Stimulated activated CD4-positive, alpha-beta T cell treated with anti-CD3 and anti-CD28 coated beads, Interleukin-2, amount 100 ng/mL, for 4 hours (primary cell): ENCODE results near the gene DGCR6L.
"Not testable (repeated sequence)": the region's sequence is repeated elsewhere in the genome, so short reads cannot be mapped to it uniquely, and the experiment has no call there.

Experiments used
- DNase-seq: peaks from one replicate; pipeline ENCODE4 v3.0.0-alpha.2; 2020; ENCODE audit warnings: low read depth

The DGCR6L gene

GRCh38 chr22:20308806-20309650 is 10.8 kb downstream of the DGCR6L start:
- DNase-seq: not testable (repeated sequence)

GRCh38 chr22:20307448-20308447 is 12.1 kb downstream of the DGCR6L start:
- DNase-seq: not testable (repeated sequence)

GRCh38 chr22:20306646-20307447 is 13.0 kb downstream of the DGCR6L start:
- DNase-seq: not testable (repeated sequence)

GRCh38 chr22:20305894-20306645 is 13.8 kb downstream of the DGCR6L start:
- no peak for DNase-seq

GRCh38 chr22:20305230-20305893 is 14.5 kb downstream of the DGCR6L start:
- DNase-seq: not testable (repeated sequence)

GRCh38 chr22:20304646-20305045 is 15.2 kb downstream of the DGCR6L start:
- no peak for DNase-seq

GRCh38 chr22:20303229-20303534 is 16.7 kb downstream of the DGCR6L start:
- DNase-seq: not testable (repeated sequence)

GRCh38 chr22:20302438-20303228 is 17.2 kb downstream of the DGCR6L start:
- no peak for DNase-seq

GRCh38 chr22:20299746-20300136 is 20.1 kb downstream of the DGCR6L start:
- no peak for DNase-seq

- peak; percentile 95 for DNase-seq
Observed at GRCh38 chr22:20298803-20299745, 20.8 kb downstream of the DGCR6L start.

GRCh38 chr22:20298110-20298802 is 21.6 kb downstream of the DGCR6L start:
- no peak for DNase-seq

- DNase-seq: no peak
Observed at GRCh38 chr22:20297414-20298109, 22.3 kb downstream of the DGCR6L start.

GRCh38 chr22:20296598-20296997 is 23.3 kb downstream of the DGCR6L start:
- DNase-seq: no peak

- no peak for DNase-seq
Observed at GRCh38 chr22:20295262-20296064, 24.4 kb downstream of the DGCR6L start.

- no peak for DNase-seq
Observed at GRCh38 chr22:20292673-20293232, 27.1 kb downstream of the DGCR6L start.

- no peak for DNase-seq
Observed at GRCh38 chr22:20292108-20292507, 27.8 kb downstream of the DGCR6L start.
